Calu3 (cell line): ENCODE results near the gene GRAMD2B. TPM values are rescaled to one million over a fixed set of nuclear protein-coding genes. Genes with fewer than 3 reads are reported as not detected.

Experiments used
- BruUV-seq: library from RNA; stranded (reverse); fragments of 400-500 nt; replicated peaks from 2 replicates; lab custom pipeline; 2021; lab: Mats Ljungman, UMichigan
- CTCF ChIA-PET: fragments of 300-600 bp; sonication (Branson Sonifier 250); formaldehyde crosslinking; loops from one replicate; lab custom pipeline; 2022; ENCODE audit warnings: antibody characterized with exemption; lab: Charles Lee
- DNase-seq: peaks from one replicate; pipeline ENCODE4 v3.0.0; 2022
- H3K27ac Mint-ChIP-seq: one replicate; pipeline ENCODE4 v1.8.0; 2022; ENCODE audit warnings: mixed read lengths; ENCODE audit not compliant: unreplicated experiment
- H3K27me3 Mint-ChIP-seq: one replicate; pipeline ENCODE4 v1.8.0; 2022; ENCODE audit warnings: mixed read lengths; ENCODE audit not compliant: unreplicated experiment
- H3K36me3 Mint-ChIP-seq: one replicate; pipeline ENCODE4 v1.8.0; 2022; ENCODE audit warnings: mild to moderate bottlenecking, moderate library complexity, mixed read lengths; ENCODE audit not compliant: insufficient read depth, unreplicated experiment
- H3K4me1 Mint-ChIP-seq: one replicate; pipeline ENCODE4 v1.8.0; 2022; ENCODE audit warnings: mild to moderate bottlenecking, low read depth, mixed read lengths; ENCODE audit not compliant: unreplicated experiment
- H3K4me3 Mint-ChIP-seq: one replicate; pipeline ENCODE4 v1.8.0; 2022; ENCODE audit warnings: mild to moderate bottlenecking, low read depth, moderate library complexity, mixed read lengths; ENCODE audit not compliant: unreplicated experiment
- H3K9me3 Mint-ChIP-seq: one replicate; pipeline ENCODE4 v1.8.0; 2022; ENCODE audit warnings: low read depth, mixed read lengths; ENCODE audit not compliant: unreplicated experiment
- CTCF ChIP-seq: fragments of 200-600 bp; IDR thresholded peaks from one replicate; pipeline ENCODE4 v1.8.0; 2022; ENCODE audit warnings: antibody characterized with exemption; ENCODE audit not compliant: unreplicated experiment
- intact Hi-C: fragments of 100-400 bp; cut with micrococcal nuclease; formaldehyde crosslinking; loops from one replicate; pipeline ENCODE4 v1.10.0; 2022; ENCODE audit not compliant: unreplicated experiment
- total RNA-seq: library from RNA; stranded (reverse); gene quantifications from 2 replicates; pipeline ENCODE4 v1.2.3, GENCODE V29; 2022

GRAMD2B gene
- total RNA-seq, 1 experiment from 2014 or later, result 23.0 TPM

- DNase-seq, result no peak
- Mint-ChIP-seq H3K27me3 (no peaks in the 10 kb centered on the region), H3K4me3 (no peak overlapping the region), H3K4me1 (peaks cover 6% of the 10 kb centered on the region), H3K27ac (no peak overlapping the region), H3K36me3 (peaks cover 31% of the 10 kb centered on the region), H3K9me3 (no peaks in the 10 kb centered on the region)
- BruUV-seq, result no TSS peak
- intact Hi-C loops, result loop anchor here (5.0 kb wide), 1 partner anchor 61 kb away; the partner anchor contains the start of gene GRAMD2B
- CTCF ChIA-PET, result no interaction called here
- TF ChIP-seq CTCF, result no peak
These were observed 59.9 kb downstream of the GRAMD2B start for GRCh38 chr5:126483156-126483555.

GRCh38 chr5:126484253-126484652 is 61.0 kb downstream of the GRAMD2B start:
- Mint-ChIP-seq H3K27me3 (no peaks in the 10 kb centered on the region), H3K27ac (no peak overlapping the region), H3K4me1 (peaks cover 6% of the 10 kb centered on the region), H3K9me3 (no peaks in the 10 kb centered on the region), H3K36me3 (peaks cover 31% of the 10 kb centered on the region), H3K4me3 (no peak overlapping the region)
- no peak for DNase-seq
- TF ChIP-seq CTCF, result no peak
- BruUV-seq, result no TSS peak
- CTCF ChIA-PET, result interaction anchor here (0.7 kb wide), 1 partner anchor 10 kb away, joined by 3 read pairs; no protein-coding TSS in a partner anchor
- intact Hi-C loops, result loop anchor here (5.0 kb wide), 1 partner anchor 62 kb away; the partner anchor contains the start of gene GRAMD2B

DNA sequence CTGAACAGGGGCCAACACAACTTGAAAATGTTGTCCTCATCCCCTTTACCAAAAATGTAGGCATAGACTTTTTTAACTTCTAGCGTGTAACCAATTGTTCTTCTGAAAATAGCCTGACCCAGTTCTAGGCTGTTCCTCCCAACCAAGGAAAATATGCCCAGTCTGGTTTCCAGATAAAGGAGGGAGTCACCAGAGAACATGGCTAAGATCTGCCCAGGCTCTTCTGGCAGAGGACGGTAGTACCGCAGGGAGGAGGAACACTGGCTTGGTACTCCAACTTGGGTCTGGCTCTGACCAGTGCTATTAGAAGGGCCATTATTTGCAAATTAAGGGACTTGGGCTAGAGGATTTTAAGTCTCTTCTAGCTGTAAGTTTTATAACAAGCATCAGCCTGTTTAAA is 63.1 kb downstream of the GRAMD2B start:
- Mint-ChIP-seq H3K27me3 (no peaks in the 10 kb centered on the region), H3K4me3 (no peak overlapping the region), H3K4me1 (peaks cover 6% of the 10 kb centered on the region), H3K36me3 (peaks cover 30% of the 10 kb centered on the region), H3K27ac (no peak overlapping the region), H3K9me3 (no peaks in the 10 kb centered on the region)
- CTCF ChIA-PET, result interaction anchor here (1.0 kb wide), 1 partner anchor 14 kb away, joined by 3 read pairs; no protein-coding TSS in a partner anchor
- no peak for DNase-seq
- no TSS peak for BruUV-seq
- TF ChIP-seq CTCF, result no peak
- intact Hi-C loops, result no loop called here

- H3K4me1 Mint-ChIP-seq, result peaks cover 6% of the 10 kb centered on the region
- no TSS peak for BruUV-seq
- H3K27me3 Mint-ChIP-seq, result no peaks in the 10 kb centered on the region
- H3K9me3 Mint-ChIP-seq, result no peaks in the 10 kb centered on the region
- H3K36me3 Mint-ChIP-seq, result peaks cover 24% of the 10 kb centered on the region
- intact Hi-C loops, result no loop called here
- CTCF ChIA-PET, result interaction anchor here (0.6 kb wide), 1 partner anchor 141 kb away, joined by 3 read pairs; no protein-coding TSS in a partner anchor
- H3K27ac Mint-ChIP-seq, result no peak overlapping the region
- no peak for TF ChIP-seq CTCF
- no peak for DNase-seq
- H3K4me3 Mint-ChIP-seq, result no peak overlapping the region
These were observed 64.4 kb downstream of the GRAMD2B start for GRCh38 chr5:126487596-126487995.
